K562 (cell line): ENCODE data around the gene RASIP1. TPM values are rescaled to one million over a fixed set of nuclear protein-coding genes. Genes with fewer than 3 reads are reported as not detected.

Source experiments
- BRCA1 ChIP-seq, 2 experiments: fragments of 450-650 bp in 1 of 2; sonication (generic) in 1 of 2; formaldehyde crosslinking in 1 of 2; IDR thresholded peaks; 2 replicates each; pipeline versions ENCODE4 v1.5.0 to v1.6.1; 2017 to 2020; ENCODE audit warnings: mild to moderate bottlenecking in 1 of 2, missing genetic modification reagents in 1 of 2
- BRF1 ChIP-seq: IDR thresholded peaks from 3 replicates; pipeline ENCODE4 v1.6.1; 2011; ENCODE audit warnings: borderline replicate concordance, mild to moderate bottlenecking; ENCODE audit not compliant: insufficient read length; ENCODE audit errors: extremely low read depth
- CTCF ChIP-seq, 3 experiments: IDR thresholded peaks in 2 of 3; conservative IDR thresholded peaks in 1 of 3; 2 replicates each; pipeline ENCODE4 v1.5.1; 2011 to 2012; ENCODE audit warnings: low read length in 3 of 3, mild to moderate bottlenecking in 3 of 3, control low read depth in 2 of 3, improper control_type of control experiment in 1 of 3, inconsistent platforms in 1 of 3, low read depth in 1 of 3, mixed read lengths in 1 of 3, moderate library complexity in 1 of 3; ENCODE audit not compliant: insufficient read depth in 2 of 3
- HDAC2 ChIP-seq: fragments of 450-650 bp; IDR thresholded peaks from 2 replicates; pipeline ENCODE4 v1.6.1; 2016; ENCODE audit warnings: mild to moderate bottlenecking
- REST ChIP-seq, 2 experiments: fragments of 450-650 bp; formaldehyde crosslinking in 1 of 2; IDR thresholded peaks; 2 replicates each; pipeline versions ENCODE4 v1.4.0 to v1.6.1; 2014 to 2020; ENCODE audit warnings: mild to moderate bottlenecking in 2 of 2, borderline replicate concordance in 1 of 2, low read depth in 1 of 2
- SIRT6 ChIP-seq: IDR thresholded peaks from one replicate; pipeline ENCODE4 v1.6.1; 2012; ENCODE audit warnings: low read depth, mild to moderate bottlenecking, control low read depth, inconsistent platforms, low read length, moderate library complexity
- SREBF2 ChIP-seq: sonication (generic); formaldehyde crosslinking; IDR thresholded peaks from 2 replicates; pipeline ENCODE4 v1.4.0; 2020; ENCODE audit warnings: mild to moderate bottlenecking, missing genetic modification reagents
- TFE3 ChIP-seq: fragments of 450-650 bp; formaldehyde crosslinking; IDR thresholded peaks from 2 replicates; pipeline ENCODE4 v1.4.0; 2020; ENCODE audit warnings: mild to moderate bottlenecking, mixed read lengths
- VEZF1 ChIP-seq: fragments of 200-800 bp; sonication (Bioruptor generic); IDR thresholded peaks from 2 replicates; pipeline ENCODE4 v1.6.1; 2017; ENCODE audit warnings: missing genetic modification characterization, missing compliant biosample characterization
- ZNF695 ChIP-seq: fragments of 450-650 bp; formaldehyde crosslinking; IDR thresholded peaks from 2 replicates; pipeline ENCODE4 v1.4.0; 2020; ENCODE audit warnings: mild to moderate bottlenecking, moderate library complexity
- ZNF766 ChIP-seq: fragments of 200-800 bp; sonication (Bioruptor generic); conservative IDR thresholded peaks from 2 replicates; pipeline ENCODE4 v1.6.1; 2016; ENCODE audit warnings: missing genetic modification characterization, missing compliant biosample characterization
- polyA plus RNA-seq, 8 experiments: library from polyadenylated mRNA; depleted of rRNA in 4 of 8; stranded (reverse) in 5 of 8; unstranded in 3 of 8; fragments of >200 nt; fragmentation: Nextera tagmentation in 2 of 8; fragmentation: Illumina TruSeq in 1 of 8; extraction: Ambion mirVana in 2 of 8; extraction: Trizol in 1 of 8; gene quantifications; 2 replicates each; pipeline versions ENCODE4 v1.2.1 to v1.2.3, GENCODE V29; 2011 to 2014; ENCODE audit warnings: inconsistent platforms in 1 of 8, missing spikeins in 1 of 8
- total RNA-seq, 7 experiments: library from RNA; depleted of rRNA in 6 of 7; stranded (reverse); fragments of >200 nt in 6 of 7; fragmentation: Illumina TruSeq in 2 of 7; extraction: Trizol in 2 of 7; gene quantifications; 2 replicates each; pipeline versions ENCODE4 v1.2.1 to v1.2.3, GENCODE V29; 2011 to 2021; ENCODE audit warnings: low replicate concordance in 1 of 7

RASIP1 gene
- total and polyA plus RNA-seq, 9 of the 15 experiments (the other 6 are each of a cell fraction or from before 2014, with no cell fraction given): 0.20 to 4.7 (median 1.5) TPM

- TF ChIP-seq CTCF (IDR thresholded peaks at IDR 0.05 in 2 of 3, conservative IDR thresholded peaks at IDR 0.05 in 1 of 3; ENCODE audit: insufficient read depth in 2 of 3, low read depth in 1 of 3, low read length in 3 of 3): no peak
- no peak for TF ChIP-seq SREBF2
- TF ChIP-seq VEZF1 (CRISPR knock-in tag): peak; percentile 33; the same call in 1 of the 2 replicates
- no peak for TF ChIP-seq SIRT6
- TF ChIP-seq TFE3 (CRISPR knock-in tag): no peak
- TF ChIP-seq BRCA1 (IDR thresholded peaks at IDR 0.05): no peak
- no peak for TF ChIP-seq BRCA1 (CRISPR knock-in tag; IDR thresholded peaks at IDR 0.05)
- no peak for TF ChIP-seq BRF1
- no peak for TF ChIP-seq ZNF766 (CRISPR knock-in tag)
- no peak for TF ChIP-seq REST (IDR thresholded peaks at IDR 0.05; ENCODE audit: borderline replicate concordance)
- TF ChIP-seq REST (CRISPR knock-in tag; IDR thresholded peaks at IDR 0.05; ENCODE audit: low read depth): no peak
- TF ChIP-seq ZNF695 (CRISPR knock-in tag): no peak
- no peak; the same call in 1 of the 2 replicates for TF ChIP-seq HDAC2
Measured at GRCh38 chr19:48737360-48737998, 2.9 kb downstream of the RASIP1 start (continued).
